GM18867 (cell line): Measurements from ENCODE around the gene MCCC2.
"Not testable (repeated sequence)": the region's sequence is repeated elsewhere in the genome, so short reads cannot be mapped to it uniquely, and the experiment has no call there.

ENCODE experiments used
- ATAC-seq: cut with Tn5 transposase; IDR thresholded peaks from one replicate; pipeline ENCODE4 v1.9.1; 2021; ENCODE audit warnings: mild to moderate bottlenecking, moderate library complexity; ENCODE audit not compliant: unreplicated experiment

MCCC2 gene

DNA sequence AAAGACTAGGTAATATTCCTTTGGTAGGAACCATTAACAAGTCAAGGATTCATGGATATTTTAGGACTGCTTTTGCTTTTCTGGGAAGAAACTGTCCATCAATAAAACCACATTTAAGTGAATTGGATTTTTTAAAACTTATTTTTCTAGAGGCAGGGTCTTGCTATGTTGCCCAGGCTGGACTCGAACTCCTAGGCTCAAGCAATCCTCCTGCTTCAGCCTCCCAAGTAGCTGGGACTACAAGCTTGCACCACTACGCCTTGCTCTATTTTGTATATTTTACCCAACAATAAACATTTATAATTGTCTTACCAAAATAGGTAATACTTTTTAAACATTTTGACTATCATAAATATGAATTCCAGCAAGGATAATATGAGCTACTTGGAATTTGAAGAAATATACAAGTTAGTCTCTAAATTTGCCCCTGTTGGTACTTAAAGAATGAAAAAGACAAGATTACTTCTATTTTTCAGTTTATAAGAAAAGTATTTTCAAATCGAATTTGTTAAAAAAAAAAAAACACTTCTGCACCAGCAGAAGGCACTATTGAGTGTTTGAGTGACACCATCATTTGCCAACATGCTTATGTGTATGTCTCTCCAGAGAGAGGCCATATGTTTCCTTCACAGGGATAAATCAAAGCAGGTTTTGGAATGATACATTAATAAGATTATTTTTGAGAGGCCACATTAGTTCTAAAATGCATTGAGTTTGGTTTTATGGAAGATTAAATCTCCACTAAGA lies 71.9 kb downstream of the MCCC2 start:
- no peak for ATAC-seq

DNA sequence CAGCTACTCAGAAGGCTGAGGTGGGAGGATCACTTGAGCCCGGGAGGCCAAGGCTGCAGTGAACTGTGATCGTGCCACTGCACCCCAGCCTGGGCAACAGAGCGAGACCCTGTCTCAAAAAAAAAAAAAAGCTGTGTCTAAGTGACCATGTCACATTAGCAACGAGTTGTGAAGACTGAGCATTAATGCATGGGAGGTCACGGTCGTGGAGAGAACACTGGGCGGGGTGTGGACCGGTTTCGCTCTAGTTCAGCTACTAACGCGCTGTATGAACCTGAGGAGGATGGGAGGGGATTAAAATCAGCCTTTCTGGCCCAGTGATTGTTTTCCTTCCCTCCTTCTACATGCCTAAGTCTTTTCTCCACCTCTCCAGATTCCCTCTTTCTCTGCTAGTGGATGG lies 75.2 kb downstream of the MCCC2 start:
- ATAC-seq, result no peak

DNA sequence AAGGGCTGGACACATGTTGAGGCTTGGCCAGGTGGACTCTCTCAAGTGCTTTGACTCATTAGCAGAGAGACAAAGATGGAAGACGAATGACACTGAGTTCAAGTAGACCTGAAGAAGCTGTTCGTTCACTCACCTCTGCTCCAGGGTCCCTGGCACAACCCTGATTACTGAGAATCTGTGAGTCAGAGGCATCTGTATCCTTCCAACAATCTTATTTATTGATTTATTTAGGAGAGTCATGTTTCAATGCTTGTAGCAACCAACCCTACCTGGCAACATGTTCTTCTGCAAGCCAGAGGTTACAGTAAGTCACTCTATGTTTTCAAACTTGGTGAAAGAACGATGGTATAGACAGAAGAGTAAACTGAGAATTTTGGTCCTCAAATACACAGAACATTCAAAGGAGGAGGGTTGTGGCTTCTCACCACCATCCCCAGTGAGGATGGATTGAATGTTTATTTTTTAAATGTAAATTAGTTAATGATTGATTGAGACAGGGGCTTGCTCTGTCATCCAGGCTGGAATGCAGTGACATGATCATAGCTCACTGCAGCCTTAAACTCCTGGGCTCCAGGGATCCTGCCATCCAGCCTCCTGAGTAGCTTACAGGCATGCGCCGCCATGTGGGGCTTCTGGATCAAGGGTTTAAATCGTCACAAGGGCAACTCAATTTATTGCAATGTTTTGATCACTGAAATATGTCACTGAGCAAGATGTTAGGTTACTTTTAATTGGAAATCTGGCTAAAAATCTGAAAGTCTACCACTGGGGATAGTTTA lies 76.2 kb downstream of the MCCC2 start:
- ATAC-seq, result no peak

DNA sequence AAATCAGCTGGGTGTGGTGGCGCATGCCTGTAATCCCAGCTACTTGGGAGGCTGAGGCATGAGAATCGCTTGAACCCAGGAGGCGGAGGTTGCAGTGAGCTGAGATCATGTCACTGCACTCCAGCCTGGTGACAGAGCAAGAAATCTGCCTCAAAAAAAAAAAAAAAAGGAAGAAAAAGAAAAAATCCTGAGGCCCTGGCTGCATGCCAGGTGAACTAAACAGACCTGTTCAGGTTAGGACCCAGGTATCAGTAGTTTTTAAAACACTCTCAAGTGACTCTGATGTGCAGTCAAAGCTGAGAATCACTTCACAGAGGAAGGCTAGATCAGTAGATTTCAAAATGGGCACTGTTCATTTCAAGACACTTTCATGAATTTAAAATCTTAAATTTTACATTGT lies 77.5 kb downstream of the MCCC2 start:
- not testable (repeated sequence) for ATAC-seq

DNA sequence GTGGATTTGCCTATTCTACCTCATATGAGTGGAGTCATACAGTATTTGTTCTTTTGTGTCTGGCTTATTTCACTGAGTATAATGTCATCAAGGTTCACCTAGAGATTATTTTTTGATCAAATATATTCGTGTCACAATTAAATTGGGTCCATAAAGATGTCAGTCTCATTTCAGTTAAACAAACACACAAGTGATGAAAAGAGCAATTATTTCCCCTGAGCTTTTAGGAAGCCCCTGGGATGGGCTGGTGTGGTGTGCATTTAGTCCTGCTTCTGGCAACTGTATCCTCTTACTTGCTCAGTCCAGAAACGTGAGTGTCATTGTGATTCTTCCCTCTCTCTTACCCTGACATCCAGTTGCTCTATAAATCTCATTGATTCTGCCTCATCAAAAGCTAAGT lies 79.2 kb downstream of the MCCC2 start:
- no peak for ATAC-seq

DNA sequence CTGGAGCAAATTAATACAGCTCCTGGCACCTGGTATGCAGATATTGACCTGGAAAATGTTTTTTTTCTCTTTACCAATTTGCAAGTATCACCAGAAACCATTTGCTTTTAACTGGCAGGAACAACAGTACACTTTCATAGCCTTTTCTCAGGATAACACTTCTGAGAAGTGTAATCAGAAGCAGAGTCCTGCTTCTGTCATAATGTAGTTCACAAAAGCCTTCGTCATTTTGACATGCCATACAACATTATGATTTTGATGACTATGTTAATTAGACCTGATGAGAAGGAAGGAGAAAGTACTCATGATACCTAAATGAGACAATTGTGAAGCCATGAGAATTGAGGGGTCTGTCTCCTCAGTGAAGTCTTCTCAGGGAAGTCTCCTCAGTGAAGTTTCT lies 90.8 kb downstream of the MCCC2 start:
- ATAC-seq, result no peak

DNA sequence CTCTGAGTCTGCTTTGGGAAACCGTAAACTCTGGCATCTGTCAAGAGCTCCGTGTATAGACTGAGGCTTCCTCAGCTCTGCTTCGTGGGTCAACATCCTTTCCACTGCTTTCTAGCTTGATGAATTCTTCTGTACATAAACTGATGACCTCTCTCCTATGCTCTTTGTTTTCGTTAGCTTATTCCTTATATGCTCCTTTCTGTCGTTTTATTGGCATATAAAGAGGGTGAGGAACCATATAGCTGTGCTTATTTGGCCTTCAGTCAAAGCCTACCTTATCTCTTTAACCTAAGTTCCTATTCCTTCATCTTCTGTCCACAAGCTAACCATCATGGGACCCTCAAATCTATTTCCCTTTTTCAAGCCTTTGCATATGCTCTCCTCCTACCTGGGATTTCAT lies 92.6 kb downstream of the MCCC2 start:
- ATAC-seq, result no peak

DNA sequence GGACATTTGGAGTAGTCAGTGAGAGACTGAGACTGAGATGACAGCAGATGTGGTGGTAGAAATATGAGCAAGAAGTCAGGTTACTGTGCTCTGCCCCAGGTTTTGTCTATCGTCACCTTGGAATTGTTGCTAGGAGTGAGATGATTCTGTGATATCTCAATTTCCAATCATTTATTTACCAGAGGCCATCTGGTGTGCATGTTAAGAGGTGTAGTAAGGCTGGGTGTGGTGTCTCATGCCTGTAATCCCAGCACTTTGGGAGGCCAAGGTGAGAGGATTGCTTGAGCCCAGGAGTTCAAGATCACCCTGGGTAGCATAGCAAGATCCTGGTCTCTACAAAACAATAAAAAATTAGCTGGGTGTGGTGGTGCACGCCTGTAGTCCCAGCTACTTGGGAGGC lies 93.4 kb downstream of the MCCC2 start:
- no peak for ATAC-seq

DNA sequence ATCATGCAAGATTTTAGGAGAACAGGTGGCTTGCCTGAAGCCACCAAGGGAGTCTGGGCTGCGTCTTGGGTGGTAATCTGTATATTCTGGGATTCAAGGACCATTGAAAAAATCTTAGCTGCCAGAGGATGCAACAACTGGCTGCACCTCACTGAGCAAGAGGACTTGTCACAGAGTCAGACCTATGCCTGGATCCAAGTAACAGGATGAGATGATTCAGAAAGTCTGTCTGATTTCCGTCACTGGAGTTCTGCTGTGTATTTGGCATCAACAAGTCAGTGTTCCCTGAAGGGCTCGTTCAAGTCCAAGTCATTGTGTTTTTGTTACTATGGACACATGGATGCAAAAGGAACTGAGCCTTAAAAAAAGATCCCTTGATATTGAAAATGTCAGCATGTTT lies 94.2 kb downstream of the MCCC2 start:
- ATAC-seq, result no peak

DNA sequence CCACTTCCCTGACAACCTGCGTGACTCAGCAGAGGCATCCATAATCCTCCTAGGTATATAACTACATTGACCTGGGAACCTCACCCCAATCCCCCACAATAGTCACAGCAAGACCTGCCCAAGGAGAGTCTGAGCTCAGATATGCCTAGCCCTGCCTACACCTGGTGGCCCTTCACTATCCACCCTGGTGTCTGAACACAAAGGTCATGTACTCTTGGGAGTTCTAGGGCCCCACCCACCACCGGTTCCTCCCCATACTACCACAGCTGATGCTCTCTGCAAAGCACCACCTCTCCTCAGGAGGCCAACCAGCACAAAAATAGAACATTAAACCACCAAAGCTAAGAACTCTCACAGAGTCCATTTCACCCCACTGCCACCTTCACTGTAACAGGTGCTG lies 97.2 kb downstream of the MCCC2 start:
- no peak for ATAC-seq

DNA sequence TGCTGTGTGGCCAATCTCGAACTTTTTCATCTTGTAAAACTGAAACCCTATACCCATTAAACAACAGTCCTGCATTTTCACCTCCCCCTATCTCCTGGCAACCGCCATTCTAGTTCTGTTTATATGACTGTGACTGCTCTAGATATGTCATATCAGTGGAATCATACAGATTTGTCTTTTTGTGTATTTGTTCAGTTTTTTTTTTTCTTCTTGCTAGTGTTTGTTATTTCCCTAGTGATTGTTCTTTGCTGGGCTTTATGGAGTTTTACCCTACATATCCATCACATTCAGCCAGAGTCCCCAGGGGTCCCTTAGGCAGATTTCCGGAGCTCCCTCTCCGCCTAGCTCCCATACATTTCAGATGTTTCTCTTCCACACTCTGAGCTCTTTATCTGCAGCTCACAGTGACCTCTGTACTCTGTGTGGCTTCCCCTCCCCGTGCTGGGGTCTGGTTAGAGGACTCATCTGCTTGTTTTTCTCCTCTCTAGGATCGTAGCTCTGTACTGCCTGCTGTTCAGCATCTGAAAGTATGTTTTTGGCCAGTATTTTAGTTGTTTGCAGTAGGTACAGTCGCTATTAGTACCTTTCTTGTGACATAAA lies 106.8 kb downstream of the MCCC2 start:
- no peak for ATAC-seq

DNA sequence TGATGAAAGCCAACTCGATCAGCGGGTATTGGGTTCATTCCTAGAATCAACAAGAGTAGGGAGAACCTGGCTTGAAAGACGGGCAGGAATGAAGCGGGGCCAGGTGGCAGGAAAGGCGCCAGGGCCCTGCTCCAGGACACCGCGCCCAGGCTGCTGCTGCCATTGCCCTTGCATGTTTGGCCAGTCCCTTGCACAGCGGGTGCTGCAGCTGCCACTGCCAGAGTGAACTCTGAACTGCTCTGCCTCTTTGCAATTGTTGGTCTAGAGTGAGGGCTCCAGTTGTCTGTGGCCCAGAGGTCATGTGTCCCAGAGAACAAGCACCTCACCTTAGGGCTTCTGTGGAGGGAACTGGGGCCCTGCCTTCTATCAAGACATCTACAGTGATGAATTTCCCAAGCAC lies 107.9 kb downstream of the MCCC2 start:
- ATAC-seq, result no peak

DNA sequence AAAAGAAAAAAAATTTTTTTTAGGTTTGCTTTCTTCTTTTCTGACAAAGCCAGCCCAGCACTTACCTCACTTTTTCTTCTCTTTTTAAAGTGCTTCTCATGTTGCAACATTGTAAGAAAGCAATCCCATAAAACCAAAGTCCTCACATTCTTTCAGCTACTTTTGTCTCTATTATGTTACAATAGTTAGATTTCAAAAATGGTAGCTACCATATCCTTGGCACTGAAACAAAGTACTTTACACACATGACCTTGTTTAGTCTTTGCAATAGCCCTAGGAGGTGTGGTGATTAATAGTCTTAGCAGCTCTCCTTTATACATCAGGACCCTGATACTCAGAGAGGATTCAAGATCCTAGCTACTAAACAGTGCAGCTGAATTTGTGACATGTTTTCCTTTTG lies 108.5 kb downstream of the MCCC2 start:
- no peak for ATAC-seq

DNA sequence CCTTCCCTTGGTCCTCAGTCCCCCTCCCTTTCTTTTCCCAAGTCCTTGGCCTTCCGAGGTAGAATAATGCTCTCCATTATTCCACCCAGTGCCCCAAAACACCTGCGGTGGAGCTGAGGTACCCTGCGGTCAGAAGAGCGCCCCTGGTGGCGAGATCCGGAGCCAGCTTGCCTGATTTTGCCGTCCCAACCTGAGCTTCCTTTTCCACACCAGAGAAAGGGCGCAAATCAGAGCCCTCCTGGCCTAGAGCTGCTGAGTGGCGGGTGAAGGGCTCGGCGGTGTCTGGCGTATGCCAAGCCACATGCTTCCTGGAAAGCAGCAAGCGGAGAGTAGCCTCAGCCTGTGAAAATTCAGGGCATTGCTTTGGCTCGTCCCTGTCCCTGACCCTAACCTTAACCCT lies 110.8 kb downstream of the MCCC2 start:
- ATAC-seq, result no peak

DNA sequence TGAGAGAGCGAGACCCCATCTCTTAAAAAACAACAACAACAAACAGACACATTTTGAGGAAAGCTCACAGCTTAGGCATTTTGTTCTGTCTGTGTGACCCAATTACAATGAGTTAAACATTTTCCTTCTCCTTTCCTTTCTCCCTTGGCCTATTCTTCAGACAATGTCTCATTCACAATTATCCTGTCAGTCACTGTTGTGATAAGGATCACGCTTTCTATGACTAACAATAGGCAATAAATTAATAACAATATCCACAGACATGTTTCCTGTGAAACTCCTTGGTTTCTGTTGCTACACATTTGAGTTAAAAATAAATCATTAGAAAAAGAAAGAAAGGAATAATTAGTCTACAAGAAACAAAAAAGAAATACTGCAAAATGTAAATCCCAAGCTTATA lies 112.1 kb downstream of the MCCC2 start:
- ATAC-seq, result no peak

DNA sequence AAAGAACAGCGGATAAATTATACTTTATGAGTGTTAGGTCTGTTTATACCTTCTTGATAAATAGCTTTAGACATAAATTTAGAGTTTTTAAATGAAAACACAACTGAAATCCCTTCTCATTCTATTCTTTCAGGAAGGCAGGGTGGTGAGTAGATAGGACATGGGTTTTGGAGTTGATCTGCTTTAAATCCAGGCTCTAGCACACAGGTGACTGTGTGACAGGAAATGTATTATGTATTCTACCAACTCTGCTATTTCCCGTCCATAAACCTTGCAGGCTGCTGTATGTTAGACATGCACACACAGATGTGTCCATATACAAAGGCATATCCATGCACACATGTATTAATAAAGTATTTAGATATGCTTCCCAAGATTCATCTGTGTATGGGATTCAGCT lies 112.6 kb downstream of the MCCC2 start:
- no peak for ATAC-seq

DNA sequence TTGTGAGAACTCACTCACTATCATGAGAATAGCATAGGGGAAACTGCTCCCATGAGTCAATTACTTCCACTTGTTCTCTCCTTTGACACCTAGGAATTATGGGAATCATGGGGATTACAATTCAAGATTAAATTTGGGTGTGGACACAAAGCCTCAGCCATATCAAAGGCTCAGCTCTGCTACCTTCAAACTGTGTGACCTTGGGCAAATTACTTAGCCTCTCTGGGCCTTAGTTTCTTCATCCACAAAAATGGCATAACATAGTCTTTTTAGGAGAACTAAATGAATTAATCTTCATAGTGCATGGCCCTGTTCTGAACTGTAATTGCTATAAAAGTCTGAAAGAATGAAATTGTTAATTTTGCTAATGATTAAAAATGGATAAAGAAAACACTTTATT lies 113.7 kb downstream of the MCCC2 start:
- no peak for ATAC-seq

DNA sequence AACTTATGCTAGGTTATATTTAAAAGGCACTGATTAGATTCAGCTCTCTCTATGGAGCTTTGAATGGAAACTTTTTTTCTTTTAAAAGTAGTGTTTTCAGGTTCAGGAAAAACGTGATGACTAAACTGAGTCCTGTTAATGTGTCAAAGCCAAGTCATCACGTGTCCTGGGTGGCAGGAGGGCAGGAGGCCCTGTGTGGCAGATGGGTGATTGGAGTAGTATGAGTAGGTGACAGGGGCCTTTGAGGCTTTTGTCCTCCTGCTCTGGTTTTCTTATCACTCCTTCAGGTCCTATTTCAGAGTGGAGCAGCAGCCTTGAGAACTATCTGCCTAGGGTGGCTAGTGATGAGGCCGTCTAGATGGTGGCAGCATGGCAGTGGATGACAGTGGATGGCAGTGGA lies 114.3 kb downstream of the MCCC2 start:
- no peak for ATAC-seq

DNA sequence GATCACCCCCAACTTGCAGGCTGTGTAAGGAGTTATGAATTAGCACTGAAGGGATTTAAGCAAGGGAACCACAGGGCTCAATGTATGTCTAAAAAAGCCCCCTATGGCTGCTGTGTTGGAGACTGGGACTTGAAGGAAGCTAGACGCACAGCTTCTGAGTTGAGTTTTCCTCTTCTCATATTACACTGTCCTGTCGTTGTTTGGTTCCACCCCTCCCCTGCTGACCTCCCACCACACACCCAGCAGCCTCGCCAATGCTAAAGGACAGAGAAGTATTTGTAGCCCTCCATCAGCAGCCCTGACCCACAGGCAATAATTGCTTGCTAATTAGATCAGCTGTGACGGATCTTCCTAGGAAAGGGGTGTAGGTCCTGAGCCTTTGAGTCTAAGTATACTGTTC lies 116.8 kb downstream of the MCCC2 start:
- ATAC-seq, result no peak

DNA sequence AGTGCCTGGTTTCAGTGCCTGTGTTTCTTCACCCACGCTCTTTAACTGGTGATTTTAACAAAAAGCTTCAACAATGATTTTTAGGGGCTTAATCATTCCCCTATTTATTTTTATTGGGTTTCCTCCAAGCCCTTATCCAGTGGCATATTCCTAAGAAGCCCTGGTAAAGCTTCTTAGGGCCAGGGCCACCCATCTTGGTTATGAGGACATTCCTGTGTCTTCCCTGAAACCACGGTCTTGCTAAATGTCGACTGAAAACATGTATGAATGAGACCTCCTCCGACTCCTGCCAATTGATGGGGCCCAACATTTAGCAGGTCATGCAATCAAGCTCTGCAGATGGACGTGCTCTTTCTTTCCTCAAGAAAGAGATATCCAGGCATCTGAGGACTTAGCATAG lies 118.3 kb downstream of the MCCC2 start:
- ATAC-seq, result no peak

DNA sequence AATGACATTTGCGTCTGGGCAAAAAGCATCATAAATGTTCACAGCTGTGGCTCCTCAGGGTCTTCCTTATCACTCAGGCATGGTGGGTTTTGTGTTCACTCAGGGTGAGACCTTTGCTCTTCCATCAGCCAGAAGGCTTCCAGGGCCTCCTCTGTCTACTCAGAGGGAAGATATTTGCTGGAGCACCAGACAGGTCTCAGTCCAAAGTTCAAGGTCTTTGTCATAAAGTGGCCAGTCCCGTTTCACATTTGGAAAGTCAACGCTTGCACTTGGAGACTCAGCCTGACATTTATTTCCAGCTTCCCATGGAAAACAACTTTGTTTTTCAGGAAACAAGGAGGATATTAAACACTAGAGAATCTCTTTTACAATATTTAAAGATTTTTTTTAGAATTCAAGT lies 119.8 kb downstream of the MCCC2 start:
- no peak for ATAC-seq
